HG03521 (cell line): ENCODE measurements around the gene SEPTIN14.
"Not testable (repeated sequence)": the region's sequence is repeated elsewhere in the genome, so short reads cannot be mapped to it uniquely, and the experiment has no call there.

Experiments
- ATAC-seq: cut with Tn5 transposase; IDR thresholded peaks from one replicate; pipeline ENCODE4 v1.9.1; 2021; ENCODE audit warnings: mild to moderate bottlenecking, moderate library complexity; ENCODE audit not compliant: unreplicated experiment

The SEPTIN14 gene

GRCh38 chr7:55786901-55787300 is 75.7 kb downstream of the SEPTIN14 start:
- no peak for ATAC-seq

DNA sequence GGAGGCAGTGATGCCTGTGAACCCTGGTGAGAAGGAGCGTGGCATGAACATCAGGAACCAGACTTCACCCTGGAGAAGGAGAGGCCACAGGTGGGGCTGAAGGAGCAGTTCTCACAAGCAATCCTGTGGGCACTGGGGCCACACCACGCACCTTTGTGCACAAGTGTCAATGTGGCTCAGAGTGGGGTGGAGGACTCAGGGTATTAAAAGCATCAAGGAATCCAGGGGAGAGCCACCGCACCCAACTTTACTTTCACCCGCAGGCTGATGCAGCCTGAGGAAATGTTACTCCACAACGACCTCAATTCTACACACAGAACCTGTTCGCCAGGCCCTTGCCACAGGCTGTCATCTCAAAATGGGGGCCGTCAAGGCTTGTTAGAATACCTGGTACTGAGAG is 77.1 kb downstream of the SEPTIN14 start:
- ATAC-seq, result not testable (repeated sequence)

- no peak for ATAC-seq
Observed at GRCh38 chr7:55784151-55784550, 78.4 kb downstream of the SEPTIN14 start.

DNA sequence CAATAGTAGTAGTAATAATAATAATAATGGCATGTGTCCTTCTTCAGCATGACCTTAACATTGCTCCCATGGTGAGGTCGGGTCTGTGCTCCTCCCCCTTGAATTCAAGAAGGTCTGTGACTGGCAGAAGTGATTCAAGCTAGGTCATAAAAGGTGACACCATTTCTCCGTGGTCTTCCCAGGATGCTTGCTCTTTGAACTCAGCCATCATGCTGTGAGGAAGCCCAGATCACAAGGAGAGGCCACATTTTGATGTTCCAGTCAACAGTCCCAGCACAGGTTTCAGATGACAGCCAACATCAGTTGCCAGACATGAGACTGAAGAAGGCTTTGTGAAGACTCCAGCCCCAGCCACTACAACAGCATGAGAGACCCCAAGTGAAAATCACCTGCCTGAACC is 83.9 kb downstream of the SEPTIN14 start:
- no peak for ATAC-seq

- ATAC-seq, result no peak
Observed at GRCh38 chr7:55776196-55776595, 86.4 kb downstream of the SEPTIN14 start.

- ATAC-seq, result no peak
Observed at GRCh38 chr7:55775051-55775420, 87.5 kb downstream of the SEPTIN14 start.

DNA sequence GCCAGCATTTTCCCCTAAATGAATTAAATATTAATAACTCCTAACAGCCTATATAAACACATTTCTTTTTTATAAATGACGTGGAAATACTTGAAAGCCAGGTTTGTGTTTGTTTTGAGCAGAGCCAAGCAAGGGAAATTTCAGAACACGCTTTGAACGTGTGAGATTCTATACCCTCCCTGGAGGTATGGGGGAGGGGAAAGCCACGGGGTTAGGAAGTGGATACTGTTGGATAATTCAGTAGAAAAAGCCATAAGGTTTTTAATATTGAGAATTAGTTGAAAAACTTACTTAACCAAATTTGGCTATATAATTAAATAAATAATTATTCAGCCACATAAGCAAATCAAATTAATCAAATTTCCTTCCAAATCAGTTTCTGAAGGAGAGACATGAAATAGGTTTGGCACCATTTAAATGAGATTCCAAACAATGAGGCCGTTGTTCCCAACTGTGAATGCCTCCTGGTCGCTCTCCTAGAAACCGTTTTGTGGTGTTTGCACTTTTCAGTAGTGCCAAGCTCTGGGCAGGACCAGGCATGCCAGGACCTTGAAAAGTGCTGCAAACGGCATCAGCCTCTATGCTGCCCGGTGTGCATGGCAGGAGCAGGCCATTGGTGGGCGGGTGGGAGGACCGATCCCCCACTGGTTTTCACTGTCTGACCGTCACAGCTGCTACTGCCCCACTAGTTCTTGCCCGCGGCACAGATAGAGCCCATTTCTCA is 88.1 kb downstream of the SEPTIN14 start:
- no peak for ATAC-seq

DNA sequence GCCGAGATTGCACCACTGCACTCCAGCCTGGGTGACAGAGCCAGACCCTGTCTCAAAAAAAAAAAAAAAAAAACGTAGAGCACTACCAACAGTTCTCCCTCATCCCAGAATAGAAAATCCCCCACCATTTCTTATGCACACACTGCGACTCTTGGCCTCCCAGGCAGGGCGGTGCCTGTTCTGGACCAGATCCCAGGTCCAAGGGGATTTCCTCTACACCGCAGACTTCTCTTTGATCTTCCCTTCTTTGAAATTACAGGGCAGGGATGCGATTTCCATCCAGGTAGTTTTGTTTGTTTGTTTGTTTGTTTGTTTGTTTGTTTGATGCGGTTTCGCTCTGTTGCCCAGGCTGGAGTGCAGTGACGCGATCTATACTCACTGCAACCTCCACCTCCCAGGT is 91.8 kb downstream of the SEPTIN14 start:
- ATAC-seq, result no peak

- ATAC-seq, result not testable (repeated sequence)
Observed at GRCh38 chr7:55753274-55753862, 109.2 kb downstream of the SEPTIN14 start.

DNA sequence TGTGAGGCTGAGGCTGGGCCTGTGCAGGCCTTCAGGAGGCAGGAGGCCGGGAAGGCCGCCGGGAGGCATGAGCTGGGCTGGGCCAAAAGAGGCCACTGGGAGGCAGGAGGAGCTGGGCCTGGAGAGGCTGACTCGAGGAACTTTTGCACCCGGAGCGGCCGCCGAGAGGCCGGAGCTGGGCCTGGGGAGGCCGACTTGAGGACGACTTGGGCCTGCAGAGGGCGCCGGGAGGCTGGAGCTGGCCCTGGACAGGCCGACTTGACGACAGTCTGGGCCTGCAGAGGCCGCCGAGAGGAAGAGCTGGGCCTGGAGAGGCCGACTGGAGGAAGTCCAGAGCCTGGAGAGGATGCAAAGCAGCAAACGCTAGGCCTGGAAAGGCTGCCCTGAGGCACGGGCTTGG is 117.8 kb downstream of the SEPTIN14 start:
- not testable (repeated sequence) for ATAC-seq
